ENCODE results near the gene UGT1A10. TPM values are rescaled to one million over a fixed set of nuclear protein-coding genes. Genes with fewer than 3 reads are reported as not detected.
"Not testable (repeated sequence)": the region's sequence is repeated elsewhere in the genome, so short reads cannot be mapped to it uniquely, and the experiment has no call there.

UGT1A10 gene
- total RNA-seq, 1 donor from 2014 or later, result not detected

GRCh38 chr2:233712611-233713261 lies 76.5 kb downstream of the UGT1A10 start, which contains the start of gene UGT1A5:
TSS of gene UGT1A5 (plus strand) at chr2:233712907. CDS start at chr2:233712992, 85 bp downstream.
- TF ChIP-seq POLR2A (IDR thresholded peaks at IDR 0.05), result no peak
- TF ChIP-seq CTCF (IDR thresholded peaks at IDR 0.05), result no peak
- TF ChIP-seq POLR2AphosphoS5 (IDR thresholded peaks at IDR 0.05; ENCODE audit: insufficient read depth in 1 of 2, low read depth in 1 of 2), result no peak
- no peak within 1 kb of the TSS for H3K27ac ChIP-seq
- no peaks in the 10 kb centered on the region for H3K27me3 ChIP-seq
- peaks cover 7% of the 10 kb centered on the region for H3K4me1 ChIP-seq
- no peaks in the 10 kb centered on the region for H3K9me3 ChIP-seq
- DNase-seq (ENCODE audit: extremely low spot score in 2 of 2), result no peak
- H3K4me3 ChIP-seq, result no peak within 1 kb of the TSS
- intact Hi-C loops (cut with DNase I), result no loop called here
- no peaks in the 10 kb centered on the region for H3K36me3 ChIP-seq

GRCh38 chr2:233713262-233713615 lies 77.0 kb downstream of the UGT1A10 start:
- H3K9me3 ChIP-seq, result no peaks in the 10 kb centered on the region
- no peak overlapping the region for H3K27ac ChIP-seq
- H3K36me3 ChIP-seq, result no peaks in the 10 kb centered on the region
- no peak for DNase-seq (ENCODE audit: extremely low spot score in 2 of 2)
- TF ChIP-seq CTCF (IDR thresholded peaks at IDR 0.05) (no peak), POLR2AphosphoS5 (IDR thresholded peaks at IDR 0.05; ENCODE audit: insufficient read depth in 1 of 2, low read depth in 1 of 2) (no peak), POLR2A (IDR thresholded peaks at IDR 0.05) (no peak)
- intact Hi-C loops (cut with DNase I), result no loop called here
- H3K27me3 ChIP-seq, result no peaks in the 10 kb centered on the region
- H3K4me1 ChIP-seq, result peaks cover 3% of the 10 kb centered on the region
- H3K4me3 ChIP-seq, result no peak overlapping the region

GRCh38 chr2:233714121-233714520 lies 77.9 kb downstream of the UGT1A10 start:
- Histone ChIP-seq H3K27me3 (no peaks in the 10 kb centered on the region), H3K36me3 (no peaks in the 10 kb centered on the region), H3K4me3 (no peak overlapping the region), H3K4me1 (no peaks in the 10 kb centered on the region), H3K9me3 (no peaks in the 10 kb centered on the region), H3K27ac (no peak overlapping the region)
- TF ChIP-seq POLR2A (IDR thresholded peaks at IDR 0.05), result no peak
- intact Hi-C loops (cut with DNase I), result no loop called here
- no peak for DNase-seq (ENCODE audit: extremely low spot score in 2 of 2)

GRCh38 chr2:233718552-233718951 lies 82.3 kb downstream of the UGT1A10 start, which contains the start of gene UGT1A4:
TSS of gene UGT1A4 (plus strand) at chr2:233718736. CDS start at chr2:233718821, 85 bp downstream.
- H3K4me3 ChIP-seq, result no peak within 1 kb of the TSS
- TF ChIP-seq POLR2AphosphoS5 (IDR thresholded peaks at IDR 0.05; ENCODE audit: insufficient read depth in 1 of 2, low read depth in 1 of 2), result no peak
- TF ChIP-seq CTCF (IDR thresholded peaks at IDR 0.05), result no peak
- TF ChIP-seq POLR2A (IDR thresholded peaks at IDR 0.05), result no peak
- no peaks in the 10 kb centered on the region for H3K9me3 ChIP-seq
- H3K27me3 ChIP-seq, result no peaks in the 10 kb centered on the region
- no peaks in the 10 kb centered on the region for H3K4me1 ChIP-seq
- no peak for DNase-seq (ENCODE audit: extremely low spot score in 2 of 2)
- no peaks in the 10 kb centered on the region for H3K36me3 ChIP-seq
- no peak within 1 kb of the TSS for H3K27ac ChIP-seq
- intact Hi-C loops (cut with DNase I), result no loop called here

- TF ChIP-seq POLR2A (IDR thresholded peaks at IDR 0.05), result no peak
- H3K27me3 ChIP-seq, result no peaks in the 10 kb centered on the region
- no peak within 1 kb of the TSS for H3K27ac ChIP-seq
- no peaks in the 10 kb centered on the region for H3K9me3 ChIP-seq
- no peaks in the 10 kb centered on the region for H3K4me1 ChIP-seq
- intact Hi-C loops (cut with DNase I), result no loop called here
- DNase-seq (ENCODE audit: extremely low spot score in 2 of 2), result no peak
- no peaks in the 10 kb centered on the region for H3K36me3 ChIP-seq
- no peak within 1 kb of the TSS for H3K4me3 ChIP-seq
Observed at GRCh38 chr2:233728723-233729301, 92.6 kb downstream of the UGT1A10 start, which contains the start of gene UGT1A3. TSS of gene UGT1A3 (plus strand) at chr2:233729042. CDS start at chr2:233729127, 85 bp downstream.

- H3K27ac ChIP-seq; H3K4me3 ChIP-seq; DNase-seq (ENCODE audit: extremely low spot score in 2 of 2); H3K4me1 ChIP-seq; H3K9me3 ChIP-seq; H3K27me3 ChIP-seq; intact Hi-C loops (cut with DNase I); H3K36me3 ChIP-seq: not testable (repeated sequence)
Observed at GRCh38 chr2:233736868-233737653, 100.8 kb downstream of the UGT1A10 start.

All from vagina (tissue), 2 donors.